GM12872 (cell line): ENCODE data around the gene ZDHHC23.

ENCODE experiments used
- TF ChIP-seq, protein P1 (sequence below): IDR thresholded peaks from 3 replicates; pipeline ENCODE4 v1.5.1; 2011; ENCODE audit warnings: low read depth, mild to moderate bottlenecking, low read length, moderate library complexity; ENCODE audit not compliant: insufficient read depth

Gene ZDHHC23, protein sequence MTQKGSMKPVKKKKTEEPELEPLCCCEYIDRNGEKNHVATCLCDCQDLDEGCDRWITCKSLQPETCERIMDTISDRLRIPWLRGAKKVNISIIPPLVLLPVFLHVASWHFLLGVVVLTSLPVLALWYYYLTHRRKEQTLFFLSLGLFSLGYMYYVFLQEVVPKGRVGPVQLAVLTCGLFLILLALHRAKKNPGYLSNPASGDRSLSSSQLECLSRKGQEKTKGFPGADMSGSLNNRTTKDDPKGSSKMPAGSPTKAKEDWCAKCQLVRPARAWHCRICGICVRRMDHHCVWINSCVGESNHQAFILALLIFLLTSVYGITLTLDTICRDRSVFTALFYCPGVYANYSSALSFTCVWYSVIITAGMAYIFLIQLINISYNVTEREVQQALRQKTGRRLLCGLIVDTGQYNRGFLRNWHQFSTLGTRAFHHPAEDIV

DNA sequence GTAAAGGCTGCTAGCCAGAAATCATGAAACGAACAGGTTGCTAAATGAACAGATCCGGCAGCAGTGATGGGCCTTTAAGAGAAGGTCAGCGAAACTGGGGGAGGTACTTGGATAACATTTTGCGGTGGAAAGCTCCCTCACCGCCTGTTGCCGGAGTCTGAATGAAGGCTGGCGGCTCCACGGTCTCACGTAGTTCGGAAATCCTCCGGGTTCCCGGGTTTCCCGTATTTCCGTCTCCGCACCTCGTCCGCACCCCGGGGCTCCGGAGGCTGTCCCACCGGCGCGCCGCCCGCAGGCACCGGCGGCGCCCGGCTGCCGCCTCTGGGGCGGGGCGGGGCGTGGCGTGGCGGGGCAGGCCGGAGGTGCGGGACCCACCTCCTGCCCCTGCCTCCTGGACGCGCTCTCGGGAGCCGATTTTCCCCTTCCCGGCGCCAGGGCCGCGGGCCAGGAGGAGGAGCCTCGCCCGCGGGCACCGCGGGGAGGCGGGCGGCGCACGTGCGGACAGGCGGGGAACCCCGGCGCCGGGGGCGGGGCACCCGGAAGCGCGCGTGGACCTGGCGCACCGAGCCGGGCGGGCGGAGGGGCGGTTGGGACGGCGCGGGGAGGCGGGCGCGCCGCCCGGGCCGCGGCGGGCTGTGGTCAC lies at the start of gene ZDHHC23:
TSS of gene ZDHHC23 (plus strand) at position 642 of the 643 bp plus-strand sequence. CDS start 790 bp downstream, outside the sequence.
- TF ChIP-seq, protein P1, sequence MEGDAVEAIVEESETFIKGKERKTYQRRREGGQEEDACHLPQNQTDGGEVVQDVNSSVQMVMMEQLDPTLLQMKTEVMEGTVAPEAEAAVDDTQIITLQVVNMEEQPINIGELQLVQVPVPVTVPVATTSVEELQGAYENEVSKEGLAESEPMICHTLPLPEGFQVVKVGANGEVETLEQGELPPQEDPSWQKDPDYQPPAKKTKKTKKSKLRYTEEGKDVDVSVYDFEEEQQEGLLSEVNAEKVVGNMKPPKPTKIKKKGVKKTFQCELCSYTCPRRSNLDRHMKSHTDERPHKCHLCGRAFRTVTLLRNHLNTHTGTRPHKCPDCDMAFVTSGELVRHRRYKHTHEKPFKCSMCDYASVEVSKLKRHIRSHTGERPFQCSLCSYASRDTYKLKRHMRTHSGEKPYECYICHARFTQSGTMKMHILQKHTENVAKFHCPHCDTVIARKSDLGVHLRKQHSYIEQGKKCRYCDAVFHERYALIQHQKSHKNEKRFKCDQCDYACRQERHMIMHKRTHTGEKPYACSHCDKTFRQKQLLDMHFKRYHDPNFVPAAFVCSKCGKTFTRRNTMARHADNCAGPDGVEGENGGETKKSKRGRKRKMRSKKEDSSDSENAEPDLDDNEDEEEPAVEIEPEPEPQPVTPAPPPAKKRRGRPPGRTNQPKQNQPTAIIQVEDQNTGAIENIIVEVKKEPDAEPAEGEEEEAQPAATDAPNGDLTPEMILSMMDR, result no peak

DNA sequence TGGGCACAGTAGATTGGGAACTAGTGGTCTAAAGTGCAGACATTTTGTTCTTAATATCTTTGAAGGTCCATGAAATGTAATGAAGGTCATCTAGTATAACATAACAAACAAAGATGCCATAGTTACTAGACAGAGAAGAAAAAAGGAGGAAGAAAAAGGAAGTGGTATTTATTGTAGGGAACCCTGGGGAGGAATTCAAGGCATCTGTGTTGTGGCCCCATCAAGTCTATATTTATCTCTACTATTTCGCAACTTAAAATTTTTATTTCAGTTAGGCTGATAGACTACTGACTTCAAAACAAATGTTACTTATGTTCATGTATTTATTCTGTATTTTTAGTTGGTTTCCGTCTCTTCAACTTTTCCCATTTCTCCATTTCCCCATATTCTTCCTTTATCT lies 48.9 kb upstream of the ZDHHC23 start:
- TF ChIP-seq, protein P1, result no peak

DNA sequence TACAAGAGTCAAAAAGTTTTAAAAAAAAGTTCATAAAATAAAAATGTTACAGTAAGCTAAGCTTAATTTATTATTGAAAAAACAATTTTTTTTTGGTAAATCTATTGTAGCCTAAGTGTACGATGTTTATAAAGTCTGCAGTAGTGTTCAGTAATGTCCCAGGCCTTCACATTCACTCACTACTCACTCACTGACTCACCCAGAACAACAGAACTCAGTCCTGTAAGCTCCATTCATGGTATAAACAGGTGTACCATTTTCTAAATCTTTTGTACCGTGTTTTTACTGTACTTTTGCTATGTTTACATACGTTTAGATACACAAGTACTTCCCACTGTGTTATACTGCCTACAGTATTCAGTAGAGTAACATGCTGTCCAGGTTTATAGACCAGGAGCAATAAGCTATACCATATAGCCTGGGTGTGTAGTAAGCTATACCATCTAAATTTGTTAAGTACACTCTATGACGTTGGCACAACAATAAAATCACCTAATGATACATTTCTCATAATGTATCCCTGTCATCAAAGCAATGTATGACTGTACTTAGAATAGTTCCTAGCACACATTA lies 41.2 kb upstream of the ZDHHC23 start:
- TF ChIP-seq, protein P1, result no peak

DNA sequence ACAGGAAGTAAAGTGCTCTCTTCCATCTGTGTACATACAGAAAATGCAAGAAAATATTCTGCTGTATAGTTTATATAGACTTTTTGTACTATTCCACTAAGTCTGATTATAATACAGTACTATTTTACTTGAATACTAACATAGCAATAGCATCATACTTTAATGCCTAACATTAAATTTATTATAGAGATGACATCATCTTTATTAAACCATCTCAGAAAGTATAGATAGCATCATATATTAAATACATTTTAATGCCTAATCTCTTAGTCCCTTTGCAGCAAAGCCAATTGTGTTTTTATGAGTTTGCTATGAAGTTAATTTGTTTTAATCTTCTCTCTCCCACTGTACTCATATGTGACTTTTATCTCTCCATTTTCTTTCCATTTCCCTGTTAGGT lies 39.7 kb upstream of the ZDHHC23 start:
- TF ChIP-seq, protein P1, result no peak

DNA sequence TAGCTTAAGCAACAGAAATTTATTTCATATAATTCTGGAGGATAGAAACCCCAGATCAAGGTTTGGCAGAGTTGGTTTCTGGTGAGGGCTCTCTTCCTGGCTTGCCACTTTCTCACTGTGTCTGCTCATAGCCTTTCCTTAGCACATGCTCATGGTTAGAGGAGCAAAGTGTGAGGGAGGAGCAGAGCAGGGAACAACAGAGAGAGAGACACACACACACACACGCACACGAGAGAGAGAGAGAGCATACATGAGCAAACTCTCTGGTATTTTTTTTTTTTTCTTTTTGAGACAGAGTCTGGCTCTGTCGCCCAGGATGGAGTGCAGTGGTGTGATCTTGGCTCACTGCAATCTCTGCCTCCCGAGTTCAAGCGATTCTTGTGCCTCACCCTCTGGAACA lies 36.8 kb upstream of the ZDHHC23 start:
- TF ChIP-seq, protein P1, result no peak

DNA sequence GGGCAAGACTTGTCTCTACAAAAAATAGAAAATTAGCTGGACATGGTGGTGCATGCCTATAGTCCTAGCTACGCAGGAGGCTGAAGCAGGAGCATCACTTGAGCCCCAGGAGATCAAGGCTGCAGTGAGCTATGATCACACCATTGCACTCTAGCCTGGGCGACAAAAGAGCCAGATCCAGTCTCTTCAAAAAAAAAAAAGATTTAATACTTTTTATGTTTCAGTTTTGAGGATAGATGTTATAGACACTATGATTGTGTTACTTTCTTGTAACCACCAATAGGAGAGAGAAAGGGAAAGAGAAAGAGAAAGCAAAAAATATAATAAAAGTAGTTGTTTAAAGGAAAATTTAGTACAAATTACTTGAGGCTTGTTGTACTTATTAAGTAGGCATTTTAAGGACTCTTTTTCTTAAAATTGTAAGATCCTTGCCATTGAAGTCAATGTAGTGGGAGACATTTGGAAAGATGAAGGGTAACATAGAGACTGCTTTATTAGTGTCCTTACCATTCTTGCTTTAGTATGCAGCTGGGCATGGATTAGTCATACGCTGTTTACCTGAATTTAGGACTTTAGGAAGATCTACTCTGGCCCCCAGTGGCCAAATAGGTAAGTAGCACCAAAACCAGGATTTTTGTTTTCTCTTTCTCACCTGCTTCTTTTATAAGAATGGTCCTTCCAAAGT lies 35.1 kb upstream of the ZDHHC23 start:
- TF ChIP-seq, protein P1, result peak; percentile 78

DNA sequence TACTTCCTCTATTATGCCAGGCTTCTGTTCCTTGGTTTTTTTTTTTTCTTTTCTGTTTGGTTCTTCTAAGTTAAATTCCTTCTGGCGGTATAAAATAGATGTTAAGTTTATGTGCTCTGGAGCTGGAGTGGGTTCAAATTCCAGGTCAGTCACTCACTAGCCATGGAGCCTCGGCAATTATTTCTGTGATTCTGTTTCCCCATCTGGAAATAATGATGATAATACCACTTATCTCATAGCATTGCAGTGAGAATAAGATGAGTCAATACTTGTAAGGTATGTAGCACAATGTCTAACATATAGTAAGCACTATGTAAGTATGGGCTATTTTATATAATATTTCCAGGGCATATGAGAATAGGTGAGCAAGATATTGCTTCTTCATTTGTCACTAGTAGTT lies 33.2 kb upstream of the ZDHHC23 start:
- TF ChIP-seq, protein P1, result no peak
